Measurements from ENCODE around the gene TMEM273.
A peak's percentile ranks its signal among the peaks of the same experiment; 100 is the strongest.

Gene TMEM273

GRCh38 chr10:49118430-49119074, 69.6 kb downstream of the TMEM273 start:
- no peak overlapping the region for H3K4me3 ChIP-seq (replicated peaks; ENCODE audit: low read depth, low read length)
- no peak for TF ChIP-seq CTCF (IDR thresholded peaks at IDR 0.05; ENCODE audit: low read depth, low read length, missing control alignments)
- DNase-seq (ENCODE audit: extremely low read depth, low read depth) = no peak

GRCh38 chr10:49117376-49118070, 70.7 kb downstream of the TMEM273 start:
- H3K4me3 ChIP-seq (replicated peaks; ENCODE audit: low read depth, low read length) = no peak overlapping the region
- no peak for TF ChIP-seq CTCF (IDR thresholded peaks at IDR 0.05; ENCODE audit: low read depth, low read length, missing control alignments)
- no peak for DNase-seq (ENCODE audit: extremely low read depth, low read depth)

GRCh38 chr10:49116509-49117375, 71.4 kb downstream of the TMEM273 start:
- TF ChIP-seq CTCF (IDR thresholded peaks at IDR 0.05; ENCODE audit: low read depth, low read length, missing control alignments) = no peak
- DNase-seq (ENCODE audit: extremely low read depth, low read depth) = no peak
- no peak overlapping the region for H3K4me3 ChIP-seq (replicated peaks; ENCODE audit: low read depth, low read length)

- 0 out of 2 replicates have a peak overlapping the region, but pooled peaks have one; percentile 8 for H3K4me3 ChIP-seq (replicated peaks; ENCODE audit: low read depth, low read length)
- no peak for TF ChIP-seq CTCF (IDR thresholded peaks at IDR 0.05; ENCODE audit: low read depth, low read length, missing control alignments)
- no peak for DNase-seq (ENCODE audit: extremely low read depth, low read depth)
These were observed 72.2 kb downstream of the TMEM273 start for GRCh38 chr10:49115796-49116508.

GRCh38 chr10:49115015-49115795, 73.0 kb downstream of the TMEM273 start, which contains the start of gene VSTM4:
VSTM4 (minus strand) TSS chr10:49115522; CDS start chr10:49115485, 37 bp downstream.
- no peak for DNase-seq (ENCODE audit: extremely low read depth, low read depth)
- no peak for TF ChIP-seq CTCF (IDR thresholded peaks at IDR 0.05; ENCODE audit: low read depth, low read length, missing control alignments)
- peak within 1 kb of the TSS; percentile 46 for H3K4me3 ChIP-seq (replicated peaks; ENCODE audit: low read depth, low read length)

GRCh38 chr10:49114718-49115014, 73.5 kb downstream of the TMEM273 start:
- no peak for TF ChIP-seq CTCF (IDR thresholded peaks at IDR 0.05; ENCODE audit: low read depth, low read length, missing control alignments)
- H3K4me3 ChIP-seq (replicated peaks; ENCODE audit: low read depth, low read length) = peak overlapping the region; percentile 46
- DNase-seq (ENCODE audit: extremely low read depth, low read depth) = no peak
